HG03039 (cell line): ENCODE results near the gene RBM48.
"Not testable (repeated sequence)": the region's sequence is repeated elsewhere in the genome, so short reads cannot be mapped to it uniquely, and the experiment has no call there.

ENCODE experiments used
- ATAC-seq: cut with Tn5 transposase; IDR thresholded peaks from one replicate; pipeline ENCODE4 v1.9.1; 2021; ENCODE audit warnings: mild to moderate bottlenecking, moderate library complexity; ENCODE audit not compliant: unreplicated experiment

The RBM48 gene

DNA sequence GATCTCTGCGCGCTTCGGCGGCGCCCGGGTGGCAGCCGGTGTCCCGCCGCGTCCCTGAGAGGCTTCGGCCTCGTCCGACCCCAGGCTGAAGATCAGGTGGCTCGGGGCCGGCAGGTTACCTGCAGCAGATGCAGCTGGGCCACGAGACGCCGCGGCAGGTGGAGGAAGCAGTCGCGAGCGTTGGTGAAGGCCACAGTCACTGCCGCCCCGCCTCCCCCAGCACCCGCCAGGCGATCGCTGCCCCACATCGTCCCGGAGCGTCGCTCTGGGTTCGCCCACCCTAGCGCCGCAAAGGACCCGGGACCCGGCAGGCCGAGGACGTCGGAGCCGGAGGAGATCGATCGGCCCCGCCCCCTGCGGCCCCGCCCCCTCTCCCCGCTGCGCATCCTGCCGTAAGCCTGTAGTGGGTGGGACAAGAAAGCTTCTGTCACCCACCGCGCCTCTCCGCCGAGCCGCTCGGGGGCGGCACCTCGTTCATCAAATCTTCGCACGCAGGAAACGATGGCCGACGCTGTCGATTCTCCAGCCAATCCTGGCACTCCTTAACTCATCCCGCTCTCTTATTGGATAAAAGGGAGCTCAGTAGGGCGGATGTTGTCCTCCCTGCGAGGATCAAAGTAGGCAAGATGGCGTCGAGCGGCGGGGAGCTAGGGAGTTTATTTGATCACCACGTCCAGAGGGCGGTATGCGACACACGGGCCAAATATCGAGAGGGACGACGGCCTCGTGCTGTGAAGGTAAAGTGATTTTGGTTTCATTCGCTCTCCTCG lies at the start of gene RBM48, which contains the start of gene PEX1:
Gene RBM48, plus strand, starts transcription at position 608 of the 770 bp plus-strand sequence. Its CDS starts 19 bp downstream, at position 627.
Gene PEX1, minus strand, starts transcription at position 333 of the 770 bp plus-strand sequence. Its CDS starts 85 bp downstream, at position 248.
- peak; percentile 95 for ATAC-seq

DNA sequence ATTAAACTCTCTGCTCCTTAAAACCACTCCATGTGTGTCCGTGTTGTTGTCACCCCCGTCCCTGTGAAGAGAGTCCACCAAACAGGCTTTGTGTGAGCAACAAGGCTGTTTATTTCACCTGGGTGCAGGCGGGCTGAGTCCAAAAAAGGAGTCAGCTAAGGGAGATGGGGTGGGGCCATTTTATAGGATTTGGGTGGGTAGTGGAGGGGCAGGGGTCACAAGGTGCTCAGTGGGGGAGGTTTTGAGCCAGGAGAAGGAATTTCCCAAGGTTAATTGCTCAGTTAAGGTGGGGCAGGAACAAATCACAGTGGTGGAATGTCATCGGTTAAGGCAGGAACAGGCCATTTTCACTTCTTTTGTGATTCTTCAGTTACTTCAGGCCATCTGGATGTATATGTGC lies 49.4 kb upstream of the RBM48 start:
- ATAC-seq = not testable (repeated sequence)

DNA sequence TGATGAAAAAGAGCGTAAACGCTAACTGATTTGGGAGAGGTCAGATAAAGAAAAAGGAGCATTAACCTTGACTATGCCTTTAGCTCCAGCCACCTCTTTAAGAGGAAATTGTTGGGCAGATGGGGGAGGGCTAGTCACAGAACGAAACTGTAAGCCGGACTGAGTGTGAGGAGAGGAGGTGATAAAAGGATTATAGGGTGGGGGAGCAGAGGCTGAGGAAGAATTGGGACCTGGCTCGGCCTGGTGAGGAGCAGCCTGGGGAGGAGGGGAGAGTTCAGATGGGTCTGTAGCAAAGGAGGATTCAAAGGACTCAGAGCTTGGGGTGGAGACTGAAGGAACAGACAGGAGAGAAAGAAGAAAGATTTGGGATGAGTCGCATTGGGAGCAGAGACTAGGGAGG lies 45.0 kb upstream of the RBM48 start:
- not testable (repeated sequence) for ATAC-seq

DNA sequence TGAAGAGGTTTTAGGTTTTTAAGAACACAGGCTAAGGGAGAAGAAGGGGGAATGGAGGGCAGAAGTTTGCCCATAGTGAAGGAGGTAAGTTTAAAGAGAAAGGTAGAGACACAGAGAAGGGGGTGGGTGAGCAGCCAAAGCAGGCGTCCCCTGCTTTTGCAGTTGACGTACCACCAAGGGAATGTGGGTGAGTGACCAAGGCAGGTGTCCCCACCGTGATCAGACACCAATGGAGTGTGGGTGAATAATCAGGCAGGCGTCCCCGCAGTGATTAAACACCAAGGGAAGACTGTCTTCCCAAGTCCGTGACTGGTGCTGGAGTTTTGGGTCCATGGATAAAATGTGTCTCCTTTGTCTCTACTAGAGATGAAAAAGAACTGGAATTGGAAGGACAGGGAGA lies 44.4 kb upstream of the RBM48 start:
- ATAC-seq = not testable (repeated sequence)

DNA sequence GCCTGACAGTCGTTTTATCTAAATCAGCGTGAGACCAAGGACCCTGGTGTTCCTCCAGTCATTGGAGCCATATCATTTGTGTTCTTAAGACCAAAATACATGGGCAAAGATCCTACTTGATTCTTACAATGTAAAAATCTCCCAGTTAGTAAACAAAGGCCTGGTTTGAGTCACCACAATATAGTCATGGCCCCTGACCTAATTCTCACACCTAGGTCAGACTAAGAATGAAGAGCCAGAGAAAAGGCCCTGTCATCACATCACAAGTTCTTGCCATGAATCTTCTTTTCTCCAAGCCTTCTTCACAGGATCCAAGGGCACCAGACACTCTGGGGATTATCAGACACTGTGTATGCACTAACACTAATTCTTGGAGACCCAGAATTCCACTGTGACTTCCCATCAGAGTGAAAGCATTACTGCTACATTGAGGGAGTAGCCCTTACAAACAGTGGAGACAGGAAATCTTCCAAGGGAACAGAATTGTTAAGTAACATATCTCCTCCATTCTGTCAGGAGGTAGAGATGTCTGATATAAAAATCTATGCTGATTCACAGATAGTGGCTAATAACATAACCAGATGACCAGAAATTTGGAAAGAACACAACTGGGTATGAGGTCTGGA lies 43.2 kb upstream of the RBM48 start:
- ATAC-seq = no peak

DNA sequence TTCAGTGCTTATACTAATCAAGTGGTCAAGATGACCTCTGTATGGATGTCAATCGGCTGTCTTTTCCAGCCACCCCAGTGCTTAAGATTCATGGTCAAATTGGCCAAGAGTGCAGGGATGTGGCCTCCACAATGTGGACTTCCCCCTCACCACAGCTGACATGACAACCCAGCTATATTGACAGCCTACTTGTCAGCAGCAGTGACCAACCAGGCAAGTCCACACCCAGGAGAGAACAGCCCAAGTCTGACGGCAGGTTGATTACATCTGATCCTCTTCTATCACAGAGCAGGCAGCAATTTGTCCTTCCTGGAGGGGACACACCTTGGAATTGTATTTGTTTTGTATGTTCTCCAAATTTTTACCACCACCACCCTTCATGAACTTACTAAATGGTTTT lies 42.6 kb upstream of the RBM48 start:
- ATAC-seq = no peak

DNA sequence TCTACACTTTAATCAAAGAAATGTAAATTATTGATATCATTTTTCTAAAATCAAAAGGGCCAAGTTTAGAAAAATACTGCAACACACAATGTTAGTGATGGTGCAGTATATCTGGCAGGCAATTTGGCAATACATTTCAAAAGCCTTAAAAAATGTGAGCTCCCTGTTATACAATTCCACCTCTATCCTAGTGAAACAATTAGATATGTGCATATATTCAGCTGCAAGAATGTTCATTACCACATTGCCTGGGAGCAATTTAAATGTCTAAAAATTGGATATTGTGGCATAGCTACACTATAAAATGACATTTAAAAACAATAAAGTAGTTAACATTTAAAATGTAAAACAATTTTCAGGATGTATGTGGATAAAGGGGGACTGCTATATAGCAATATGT lies 40.8 kb upstream of the RBM48 start:
- no peak for ATAC-seq

DNA sequence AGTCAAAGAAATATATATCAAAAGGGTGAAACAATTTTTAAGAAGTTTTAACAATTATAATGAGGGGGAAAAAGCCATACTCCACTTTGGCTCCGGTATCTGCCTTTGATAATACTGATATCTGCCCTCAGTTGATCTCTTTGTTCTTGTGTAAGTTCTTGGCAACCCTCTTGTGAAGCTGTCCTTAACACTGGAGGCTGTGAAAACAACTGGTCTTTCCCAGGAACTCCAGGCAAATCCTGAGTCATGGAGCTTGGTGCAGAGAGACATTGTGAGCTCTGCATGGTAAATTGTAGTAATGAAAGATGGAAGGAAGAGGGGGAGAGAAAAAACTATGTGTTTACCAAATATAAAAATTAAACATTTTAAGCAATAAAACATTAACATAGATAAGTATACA lies 39.0 kb upstream of the RBM48 start:
- ATAC-seq = no peak

DNA sequence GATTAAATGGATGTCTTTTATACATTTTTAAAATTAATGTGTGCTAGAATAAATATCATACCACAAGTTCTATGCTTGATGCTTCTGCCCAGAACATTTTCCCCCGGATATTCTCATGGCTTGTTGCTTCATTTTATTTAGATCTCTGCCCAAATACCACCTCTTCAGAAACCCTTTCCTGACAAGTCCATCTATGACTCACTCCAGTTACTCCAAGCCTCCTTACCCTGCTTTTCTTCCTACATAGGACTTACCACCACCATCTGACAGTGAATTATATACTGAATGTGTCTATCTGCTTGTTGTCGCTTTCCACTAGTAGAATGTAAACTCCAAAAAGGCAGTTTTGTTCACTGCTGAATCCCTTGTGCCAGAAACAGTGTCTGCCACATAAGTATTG lies 31.7 kb upstream of the RBM48 start:
- ATAC-seq = no peak

DNA sequence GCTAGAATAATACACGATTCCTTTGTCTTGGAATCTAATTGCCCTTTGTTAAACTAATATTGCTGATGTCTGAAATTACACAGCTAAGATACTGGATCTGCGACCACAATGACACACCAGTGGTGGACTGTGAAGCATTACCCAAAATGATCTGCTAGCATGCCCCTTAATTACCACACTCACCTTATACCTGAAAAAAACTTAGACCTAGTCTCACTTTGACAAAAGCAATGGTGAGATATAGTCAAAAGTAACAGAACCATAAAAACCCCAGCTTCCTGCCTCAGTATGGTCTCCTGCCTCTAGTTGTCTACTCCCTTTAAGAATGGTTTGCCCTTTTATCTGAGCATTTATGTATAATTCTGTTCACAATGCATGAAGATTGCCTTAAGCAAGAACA lies 30.0 kb upstream of the RBM48 start:
- ATAC-seq = no peak

DNA sequence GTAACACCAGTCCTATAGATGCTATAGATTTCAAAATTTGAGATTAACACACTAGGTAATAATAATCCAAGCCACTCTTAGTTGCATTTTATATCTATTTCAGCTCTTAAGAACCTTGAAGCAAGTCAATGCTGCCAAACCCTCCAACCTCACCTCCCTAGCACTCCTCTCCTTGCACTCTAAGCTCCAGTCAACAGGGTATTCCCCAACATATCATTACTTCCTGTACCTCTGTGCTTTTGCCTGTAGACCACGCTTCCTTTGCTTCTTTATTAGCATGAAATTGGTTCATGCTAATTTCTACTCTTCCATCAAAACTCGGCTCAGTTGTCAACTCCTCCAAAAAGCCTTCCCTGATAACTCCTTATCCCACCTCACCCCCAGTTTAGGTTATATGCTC lies 24.8 kb upstream of the RBM48 start:
- no peak for ATAC-seq

DNA sequence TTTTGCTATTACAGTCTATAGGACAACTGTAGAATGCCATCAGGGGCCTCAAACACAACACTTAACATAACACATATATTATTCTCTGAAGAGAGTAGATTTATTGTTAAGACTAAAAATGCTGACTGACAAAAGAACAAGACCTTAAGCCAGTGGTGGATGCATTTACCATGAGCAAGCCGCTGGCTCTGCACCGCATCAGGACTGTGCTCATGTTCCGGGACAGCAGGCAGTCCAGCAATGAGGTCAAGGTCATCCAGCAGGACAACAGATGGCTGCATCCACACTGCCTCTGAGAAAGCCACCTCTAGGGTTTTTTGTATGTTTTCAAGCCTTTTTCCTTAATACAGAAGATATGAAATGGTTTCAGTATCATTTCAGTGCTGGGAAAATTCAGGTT lies 24.0 kb upstream of the RBM48 start:
- ATAC-seq = no peak

DNA sequence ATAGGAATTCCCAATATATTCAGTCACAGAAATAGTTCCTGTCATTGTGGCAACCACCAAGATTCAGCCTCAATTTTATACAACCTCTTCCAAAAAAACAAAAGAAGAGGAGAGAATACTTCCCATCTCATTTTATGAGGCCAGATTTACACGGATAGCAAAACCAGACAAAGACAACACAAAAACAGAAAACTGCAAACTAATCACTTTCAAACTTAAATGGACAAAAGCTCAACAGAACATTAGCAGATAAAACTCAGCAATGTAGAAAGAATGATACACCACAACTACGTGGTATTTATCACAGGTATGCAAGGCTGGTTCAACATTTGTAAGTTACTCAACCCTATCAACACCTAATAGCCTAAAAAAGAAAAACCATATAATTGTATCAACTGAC lies 22.2 kb upstream of the RBM48 start:
- no peak for ATAC-seq

DNA sequence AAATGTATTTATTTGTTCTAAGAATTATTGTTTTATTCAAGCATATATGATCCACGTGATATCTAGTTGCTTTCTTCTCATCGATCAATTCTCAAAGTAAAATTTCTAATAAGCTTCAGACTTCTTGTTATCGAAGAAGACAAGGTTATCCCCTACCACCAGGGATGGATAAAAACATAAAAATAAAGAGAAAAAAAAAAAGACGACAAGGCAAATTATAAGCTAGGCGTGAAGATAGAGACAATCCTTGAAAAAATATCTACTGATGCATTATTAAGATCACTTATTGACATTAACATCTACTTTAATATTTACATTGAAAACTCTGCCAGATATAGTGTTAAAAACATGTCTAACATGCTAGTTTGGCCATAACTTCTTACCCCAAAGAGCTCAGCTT lies 19.6 kb upstream of the RBM48 start:
- no peak for ATAC-seq

DNA sequence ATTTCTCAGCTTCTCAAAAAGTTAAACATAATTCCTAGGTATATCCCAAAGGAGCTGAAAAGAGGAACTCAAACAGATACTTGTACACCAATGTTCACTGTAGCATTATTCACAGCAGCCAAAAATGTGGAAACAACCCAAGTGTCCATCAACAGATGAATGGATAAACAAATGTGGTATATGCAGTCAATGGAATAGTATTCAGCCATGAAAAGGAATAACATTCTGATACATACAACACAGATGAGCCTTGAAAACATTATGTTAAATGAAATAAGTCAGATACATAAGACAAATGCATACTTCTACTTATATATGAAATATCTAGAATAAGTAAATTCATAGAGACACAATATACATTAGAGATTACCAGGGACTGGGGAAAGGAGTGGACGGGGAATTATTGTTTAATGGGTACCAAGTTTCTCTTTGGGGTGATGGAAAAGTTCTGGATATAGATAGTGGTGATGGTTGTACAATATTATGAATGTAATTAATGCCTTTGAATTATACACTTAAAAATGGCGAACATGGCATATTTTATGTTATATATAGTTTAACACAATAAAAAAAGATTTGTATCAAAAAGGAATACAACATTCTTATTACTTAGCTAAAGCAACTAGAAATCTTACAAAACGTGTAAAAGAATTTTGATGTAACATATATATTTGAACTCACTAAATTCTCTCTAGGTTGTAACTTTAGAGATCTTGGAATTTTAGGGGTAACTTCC lies 15.3 kb upstream of the RBM48 start:
- ATAC-seq = no peak

DNA sequence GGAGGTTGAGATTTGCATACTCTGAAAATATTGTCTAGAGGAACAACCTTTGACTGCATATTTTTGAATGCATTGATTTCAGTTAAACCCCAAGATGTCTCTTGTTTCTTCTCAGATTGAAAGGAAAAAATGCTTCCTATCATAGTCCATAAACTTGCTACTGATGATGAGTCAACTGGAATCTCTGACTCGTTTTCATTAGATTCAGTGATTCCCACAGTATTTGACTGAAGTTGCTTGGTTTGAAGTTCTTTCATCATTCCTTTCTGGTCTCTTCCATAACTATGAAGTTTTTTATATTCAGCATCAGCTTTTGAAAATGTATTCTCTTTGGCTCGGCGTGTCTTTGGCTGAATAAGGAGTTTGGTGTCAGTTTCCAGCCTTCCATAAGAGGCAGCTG lies 11.0 kb upstream of the RBM48 start:
- ATAC-seq = no peak

DNA sequence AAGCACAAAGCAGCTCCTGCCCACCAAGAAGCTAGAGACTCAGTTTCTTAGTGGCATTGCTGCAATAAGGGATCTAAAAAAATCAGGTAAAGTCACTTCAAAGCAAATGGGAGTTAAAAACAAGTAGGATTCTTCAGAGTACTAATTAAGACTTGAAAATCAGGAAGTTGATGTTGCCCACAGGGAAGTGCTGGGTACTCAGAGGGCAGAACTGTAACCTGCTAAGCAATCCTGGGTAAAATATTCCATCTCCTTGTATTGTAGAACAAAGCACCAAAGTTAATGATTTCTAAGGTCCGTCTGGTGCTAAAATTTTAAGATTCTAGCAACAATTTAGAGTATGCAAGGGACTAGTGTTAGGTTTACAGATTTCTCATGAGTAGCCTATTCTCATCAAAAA lies 8.6 kb upstream of the RBM48 start:
- ATAC-seq = no peak

DNA sequence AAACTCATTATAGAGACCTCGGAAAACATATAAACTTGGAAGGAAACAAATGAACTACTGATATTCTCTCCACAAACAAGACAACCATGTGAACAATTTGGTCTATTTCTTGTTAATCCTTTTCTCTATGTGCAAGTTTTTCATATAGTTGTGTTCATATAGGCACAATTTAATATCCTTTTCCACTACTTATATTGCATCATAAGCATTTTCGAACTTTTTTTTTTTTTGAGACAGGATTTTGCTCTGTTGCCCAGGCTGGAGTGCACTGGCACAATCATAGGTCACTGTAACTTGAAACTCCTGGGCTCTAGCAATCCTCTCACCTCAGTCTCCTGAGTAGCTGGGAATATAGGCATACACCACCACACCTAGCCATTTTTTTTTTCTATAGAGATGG lies 5.5 kb upstream of the RBM48 start:
- ATAC-seq = no peak

DNA sequence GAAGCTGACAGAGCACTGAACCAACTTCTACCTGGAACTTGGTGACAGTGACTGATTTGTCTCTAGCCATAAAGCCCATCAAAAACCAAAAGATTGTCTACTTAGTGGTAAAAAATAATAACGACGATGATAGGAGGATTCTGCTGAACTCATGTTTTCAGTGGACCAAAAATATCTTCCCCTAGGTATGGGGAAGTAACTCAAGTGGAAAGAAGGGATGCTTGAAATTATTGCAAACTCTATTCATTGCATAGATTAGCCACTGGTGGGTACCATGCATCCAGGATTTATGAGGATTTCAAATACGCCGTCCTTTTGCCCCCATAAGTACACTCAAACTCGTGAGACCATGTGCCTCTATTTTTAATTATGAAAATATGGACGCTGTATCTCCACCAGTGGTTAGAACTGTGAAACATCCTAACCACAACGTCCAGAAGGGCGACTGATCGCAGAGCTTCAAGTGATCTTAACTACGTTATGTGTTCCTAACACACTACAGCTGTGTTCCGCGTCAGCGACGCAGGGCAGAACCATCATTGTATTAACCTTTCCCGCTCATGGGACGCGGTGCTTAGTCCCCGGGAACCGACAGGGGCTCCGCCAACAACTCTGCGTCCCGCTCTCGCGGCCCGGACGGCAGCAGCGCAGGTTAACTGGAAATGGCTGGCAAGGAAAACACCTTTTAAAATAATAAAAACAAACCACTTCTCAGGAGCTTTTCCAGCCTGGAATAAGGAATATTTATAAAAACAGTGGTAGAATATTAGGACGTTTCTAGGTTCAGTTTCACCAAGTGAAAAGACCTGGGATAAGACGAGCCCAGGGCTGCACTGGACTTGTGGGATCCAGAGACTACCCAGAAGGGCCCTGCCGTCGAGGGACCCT lies 1.1 kb upstream of the RBM48 start:
- ATAC-seq = no peak

DNA sequence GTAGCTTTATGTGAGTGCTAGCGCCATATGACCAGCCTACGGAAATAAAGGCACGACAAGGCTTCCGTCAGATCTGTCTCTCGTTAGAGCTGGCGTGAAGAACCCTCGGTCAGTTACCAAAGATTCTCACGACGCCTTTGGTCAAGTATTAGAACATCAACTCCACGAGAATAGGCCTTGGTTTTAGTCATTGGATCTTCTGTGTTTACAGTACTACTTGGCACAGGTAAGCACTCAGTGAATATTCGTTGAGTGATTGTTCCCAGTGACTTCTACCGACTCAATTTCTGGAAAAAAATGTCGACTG lies 316 bp downstream of the RBM48 start:
- ATAC-seq = no peak

DNA sequence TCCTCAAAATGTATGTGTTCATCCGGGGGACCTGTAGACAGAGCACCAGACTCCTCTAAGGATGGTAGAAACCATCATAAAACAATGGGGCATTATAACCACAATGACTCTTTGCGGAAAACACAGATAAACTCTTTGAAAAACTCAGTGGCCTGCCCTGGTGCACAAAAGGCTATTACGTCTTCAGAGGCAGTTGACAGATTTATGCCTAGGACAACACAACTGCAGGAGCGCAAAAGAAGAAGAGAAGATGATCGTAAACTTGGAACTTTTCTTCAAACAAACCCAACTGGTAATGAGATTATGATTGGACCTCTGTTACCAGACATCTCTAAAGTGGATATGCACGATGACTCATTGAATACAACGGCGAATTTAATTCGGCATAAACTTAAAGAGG lies 6.0 kb downstream of the RBM48 start:
- no peak for ATAC-seq
